ENCODE measurements around the gene STK11IP.

GRCh38 chr2:219663116-219663762 is 65.6 kb downstream of the STK11IP start:
- TF ChIP-seq GATA3 (IDR thresholded peaks at IDR 0.05; ENCODE audit: low read depth, low read length) (no peak), GATA2 (IDR thresholded peaks at IDR 0.05; ENCODE audit: low read depth, low read length) (no peak)
